GM10847 (cell line): ENCODE data around the gene TTYH3.

Experiments
- POLR2A ChIP-seq: IDR thresholded peaks from 2 replicates; pipeline ENCODE4 v1.6.1; 2011; ENCODE audit not compliant: insufficient read length; ENCODE audit errors: extremely low read depth

Gene TTYH3

GRCh38 chr7:2709553-2710285 lies 77.9 kb downstream of the TTYH3 start:
- TF ChIP-seq POLR2A: no peak

- TF ChIP-seq POLR2A: no peak
Measured at GRCh38 chr7:2710286-2710655, 78.5 kb downstream of the TTYH3 start.

DNA sequence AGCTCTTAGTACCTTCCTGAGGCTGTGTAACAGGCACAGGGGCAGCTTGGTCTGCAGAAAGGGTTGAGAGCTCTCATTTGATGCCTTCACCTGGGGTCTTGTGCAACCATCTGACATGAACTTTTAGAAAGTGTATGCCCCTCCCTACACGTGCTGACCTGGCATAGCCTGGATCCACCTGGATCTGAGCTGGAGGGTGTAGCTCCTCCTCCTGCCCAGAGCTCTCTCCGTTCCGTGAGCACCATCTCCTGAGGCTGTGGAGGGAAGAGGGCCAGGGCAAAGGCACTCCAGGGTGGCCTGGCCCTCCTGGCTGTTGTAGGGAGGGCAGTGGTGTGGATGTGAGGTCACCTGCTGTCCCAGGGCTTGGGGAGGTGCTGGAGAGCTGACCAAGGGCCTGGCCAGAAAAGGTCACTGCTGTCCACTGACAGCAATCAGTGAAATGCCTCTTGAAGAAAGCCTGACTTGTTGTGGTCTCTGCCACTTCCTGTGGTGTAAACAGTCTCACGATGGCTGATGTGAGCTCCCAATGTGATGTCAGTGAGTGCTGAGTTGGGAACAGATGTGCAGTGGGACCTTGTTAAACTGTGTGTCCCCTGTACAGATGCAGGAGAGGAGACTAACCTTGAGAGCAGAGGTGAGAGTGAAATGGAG lies 79.2 kb downstream of the TTYH3 start:
- no peak for TF ChIP-seq POLR2A

DNA sequence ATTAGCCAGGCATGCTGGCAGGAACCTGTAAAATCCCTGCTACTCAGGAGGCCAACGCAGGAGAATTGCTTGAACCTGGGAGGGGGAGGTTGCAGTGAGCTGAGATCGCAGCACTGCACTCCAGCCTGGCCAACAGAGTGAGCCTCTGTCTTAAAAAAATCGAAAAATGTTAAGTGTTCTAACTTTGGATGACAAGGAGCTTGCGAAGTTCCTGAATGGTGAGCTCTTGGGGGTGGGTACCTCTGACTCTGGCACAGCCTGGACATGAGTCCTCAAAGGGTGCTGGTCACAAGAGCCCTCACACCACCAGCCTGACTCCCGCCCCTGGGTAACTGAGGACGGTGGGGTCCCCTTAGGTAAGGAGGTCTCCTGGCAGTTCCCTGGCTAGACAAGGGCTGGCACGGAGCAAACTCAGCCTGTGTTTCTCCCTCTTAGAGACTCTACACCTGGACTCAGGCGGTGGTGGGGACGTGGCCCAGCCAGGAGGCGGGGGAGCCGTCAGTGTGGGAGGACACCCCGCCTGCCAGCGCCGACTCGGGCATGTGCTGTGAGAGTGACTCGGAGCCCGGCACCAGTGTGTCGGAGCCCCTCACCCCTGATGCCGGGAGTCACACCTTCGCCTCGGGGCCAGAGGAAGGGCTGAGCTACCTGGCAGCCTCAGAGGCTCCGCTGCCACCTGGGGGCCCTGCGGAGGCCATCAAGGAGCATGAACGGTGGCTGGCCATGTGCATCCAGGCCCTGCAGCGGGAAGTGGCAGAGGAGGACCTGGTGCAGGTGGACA lies 80.3 kb downstream of the TTYH3 start:
- TF ChIP-seq POLR2A: no peak

GRCh38 chr7:2713370-2713769 lies 81.6 kb downstream of the TTYH3 start:
- TF ChIP-seq POLR2A: no peak

GRCh38 chr7:2713978-2714377 lies 82.2 kb downstream of the TTYH3 start:
- TF ChIP-seq POLR2A: no peak
